Germinal center (tissue), 1 donor: Measurements from ENCODE around the gene BRAF.
"Not testable (repeated sequence)": the region's sequence is repeated elsewhere in the genome, so short reads cannot be mapped to it uniquely, and the experiment has no call there.

Source experiments
- DNase-seq: peaks from one replicate; pipeline ENCODE4 v3.0.0; 2012; ENCODE audit warnings: mixed read lengths, low spot score

Gene BRAF

DNA sequence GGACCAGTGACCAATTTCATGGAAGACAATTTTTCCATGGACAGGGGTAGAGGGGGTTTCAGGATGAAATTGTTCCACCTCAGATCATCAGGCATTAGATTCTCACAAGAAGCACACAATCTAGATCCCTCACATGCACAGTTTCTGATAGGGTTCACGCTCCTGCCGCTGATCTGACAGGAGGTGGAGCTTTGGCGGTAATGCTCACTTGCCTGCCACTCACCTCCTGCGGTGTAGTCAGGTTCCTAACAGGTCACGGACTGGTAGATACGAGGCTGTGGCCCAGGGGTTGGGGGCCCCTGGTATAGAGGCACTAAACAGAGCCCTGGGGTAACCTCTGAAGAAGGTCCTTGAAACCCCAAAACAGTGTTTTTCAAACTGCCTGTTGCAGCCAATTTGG, 6.5 kb downstream of the BRAF start:
- no peak for DNase-seq

DNA sequence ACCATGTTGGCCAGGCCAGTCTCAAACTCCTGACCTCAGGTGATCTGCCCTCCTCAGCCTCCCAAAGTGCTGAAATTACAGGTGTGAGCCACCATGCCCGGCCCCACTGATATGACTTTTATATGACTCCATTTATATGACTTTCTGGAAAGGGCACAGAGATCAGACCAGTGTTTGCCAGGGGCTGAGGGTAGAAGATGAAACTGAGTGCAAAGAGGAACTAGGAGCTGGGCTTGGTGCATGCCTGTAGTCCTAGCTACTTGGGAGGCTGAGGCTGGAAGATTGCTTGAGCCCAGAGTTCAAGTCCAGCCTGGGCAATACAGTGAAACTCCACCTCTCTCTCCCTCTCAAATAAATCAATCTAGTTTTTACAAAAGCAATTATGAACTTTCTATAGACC, 7.5 kb downstream of the BRAF start:
- no peak for DNase-seq

DNA sequence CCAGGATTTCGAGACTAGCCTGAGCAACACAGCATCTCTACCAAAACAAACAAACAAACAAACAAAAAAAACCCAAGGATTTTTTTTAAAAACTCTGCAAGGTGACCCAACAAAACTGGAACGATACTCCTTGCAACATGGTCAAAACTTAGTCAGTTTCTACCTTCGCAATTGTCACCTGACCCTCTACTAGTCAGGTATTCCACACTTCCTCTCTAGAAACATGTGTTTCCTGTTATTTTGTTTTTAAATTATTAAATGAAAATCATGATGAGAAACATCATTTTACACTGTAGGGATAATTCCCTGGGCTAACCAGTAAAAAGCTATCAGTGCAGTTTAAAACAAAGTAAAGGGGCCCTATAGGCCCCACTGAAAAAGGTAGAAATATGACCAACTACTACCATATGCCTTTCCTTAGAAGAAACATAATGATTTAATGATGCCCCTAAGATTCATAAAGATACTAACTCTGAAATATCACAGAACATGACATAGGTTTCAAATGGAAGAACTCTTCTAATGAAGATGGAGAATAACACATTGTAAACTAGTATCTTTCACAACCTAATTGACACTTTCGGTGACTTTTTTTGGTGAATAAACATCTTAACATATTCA, 8.7 kb downstream of the BRAF start:
- DNase-seq: no peak

DNA sequence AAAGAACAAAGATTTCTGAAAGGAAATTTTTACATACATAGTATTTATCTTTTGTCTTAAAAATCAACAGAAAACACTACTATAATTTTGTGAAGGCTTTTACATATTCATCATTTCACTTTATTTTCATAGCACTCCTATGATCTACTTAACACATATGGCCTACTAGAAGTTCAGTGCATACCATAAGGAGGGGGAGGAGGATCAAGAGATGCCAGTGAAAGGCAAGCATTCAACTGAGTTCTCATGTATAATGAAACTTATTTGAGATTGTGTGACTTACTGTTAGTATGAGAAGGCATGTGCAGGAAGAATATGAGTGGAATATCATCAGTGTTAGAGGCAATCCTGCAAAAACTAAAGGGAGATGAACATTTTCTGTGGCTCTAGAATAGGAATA, 10.6 kb downstream of the BRAF start:
- no peak for DNase-seq

DNA sequence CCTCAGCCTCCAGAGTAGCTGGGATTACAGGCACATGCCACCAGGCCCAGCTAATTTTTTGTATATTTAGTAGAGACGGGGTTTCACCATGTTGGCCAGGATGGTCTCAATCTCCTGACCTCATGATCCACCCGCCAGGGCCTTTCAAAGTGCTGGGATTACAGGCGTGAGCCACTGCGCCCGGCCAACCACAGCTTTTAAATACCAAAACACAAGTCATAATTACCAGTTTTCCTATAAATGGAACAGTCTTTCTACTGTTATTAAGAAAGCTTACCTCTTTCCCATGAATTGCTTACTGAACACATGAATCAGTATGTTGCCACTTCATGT, 11.2 kb downstream of the BRAF start:
- DNase-seq: not testable (repeated sequence)

DNA sequence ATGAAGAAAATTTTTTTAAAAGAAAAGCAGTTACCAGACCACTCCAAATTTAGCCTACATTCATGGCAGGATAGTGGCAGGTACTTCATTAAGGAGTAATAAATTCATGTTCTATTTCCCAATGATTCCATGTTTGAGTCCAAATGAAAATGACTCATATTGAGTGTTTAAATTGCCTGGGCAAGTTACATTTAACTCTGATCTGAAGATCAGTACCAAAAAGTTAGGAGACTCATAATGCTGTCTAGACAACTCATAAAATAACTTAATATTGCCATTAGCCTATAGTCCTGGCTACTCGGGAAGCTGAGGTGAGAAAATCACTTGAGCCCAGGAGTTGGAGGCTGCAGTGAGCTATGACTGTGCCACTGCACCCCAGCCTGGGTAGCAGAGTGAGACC, 13.0 kb downstream of the BRAF start:
- no peak for DNase-seq

DNA sequence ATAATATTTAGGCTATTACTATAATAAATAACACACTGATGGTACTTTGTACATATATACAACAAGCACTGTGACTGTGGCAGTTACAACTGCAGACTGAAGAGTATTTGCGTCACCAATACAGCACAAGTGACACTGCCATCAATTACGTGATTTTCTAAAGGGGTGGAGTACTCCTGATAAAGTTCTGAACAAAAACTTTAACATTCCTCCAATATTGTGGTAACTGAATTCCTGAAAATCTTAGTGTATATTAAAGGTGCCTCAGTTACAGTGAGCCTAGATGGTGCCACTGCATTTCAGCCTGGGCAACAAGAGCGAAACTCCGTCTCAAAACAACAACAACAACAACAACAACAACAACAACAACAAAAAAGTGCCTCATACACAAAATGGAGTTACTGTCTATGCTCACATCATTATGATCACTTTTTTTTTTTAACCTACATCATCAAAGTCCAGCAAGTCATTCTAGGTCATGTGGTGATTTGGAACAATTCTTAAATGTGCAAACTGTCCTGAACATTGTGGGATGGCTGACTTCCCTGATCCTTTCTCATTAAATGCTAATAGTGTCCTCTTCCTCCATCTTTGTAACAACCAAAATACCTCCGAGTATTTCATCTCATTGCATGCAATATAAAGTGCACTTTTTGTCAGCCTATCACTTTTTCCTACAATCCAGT, 15.1 kb downstream of the BRAF start:
- DNase-seq: no peak

DNA sequence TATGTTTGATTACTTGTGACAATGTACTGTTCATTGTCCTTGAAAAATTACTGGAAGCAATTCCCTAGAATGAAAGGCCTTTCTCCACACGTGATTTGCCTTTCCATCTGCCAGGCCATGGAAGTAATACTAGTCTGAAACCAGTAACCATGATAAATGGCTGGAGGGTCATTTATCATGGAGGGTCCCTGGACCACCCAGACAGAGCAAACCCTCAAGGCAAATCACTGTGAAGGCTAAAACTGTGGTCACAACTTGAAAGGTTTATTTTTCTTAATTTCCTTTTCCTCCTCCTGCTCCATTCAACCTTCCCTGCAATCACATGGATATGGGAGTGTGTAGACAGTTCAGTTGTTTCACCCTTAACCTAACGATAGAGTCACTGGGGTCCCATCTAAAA, 16.4 kb downstream of the BRAF start:
- DNase-seq: no peak

DNA sequence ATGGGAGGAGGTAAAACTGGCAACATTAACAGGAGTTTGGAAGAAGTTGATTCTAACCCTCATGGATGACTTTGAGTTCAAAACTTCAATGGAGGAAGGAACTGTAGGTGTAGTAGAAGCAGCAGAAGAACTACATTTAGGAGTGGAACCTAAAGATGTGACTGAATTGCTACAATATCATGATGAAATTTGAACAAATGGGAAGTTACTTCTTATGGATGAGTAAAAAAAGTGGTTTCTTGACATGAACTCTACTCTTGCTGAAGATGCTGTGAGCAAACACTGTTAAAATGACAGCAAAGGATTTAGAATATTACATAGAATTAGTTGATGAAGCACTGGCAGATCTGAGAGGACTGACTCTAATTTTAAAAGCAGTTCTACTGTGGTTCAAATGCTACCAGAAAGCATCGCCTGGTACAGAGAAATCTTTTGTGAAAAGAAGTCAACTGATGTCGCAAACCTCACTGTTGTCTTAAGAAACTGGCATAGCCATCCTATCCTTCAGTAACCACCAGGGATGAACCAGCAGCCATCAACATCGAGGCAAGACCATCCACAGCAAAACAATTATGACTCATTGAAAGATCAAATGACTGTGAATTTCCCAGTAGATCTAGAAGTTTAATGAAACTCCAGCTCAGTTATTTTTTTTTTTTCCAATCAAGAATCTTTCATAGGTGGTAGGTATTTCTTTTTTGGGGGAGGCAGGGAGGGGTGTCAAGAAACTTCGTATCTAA, 20.8 kb downstream of the BRAF start:
- DNase-seq: no peak

DNA sequence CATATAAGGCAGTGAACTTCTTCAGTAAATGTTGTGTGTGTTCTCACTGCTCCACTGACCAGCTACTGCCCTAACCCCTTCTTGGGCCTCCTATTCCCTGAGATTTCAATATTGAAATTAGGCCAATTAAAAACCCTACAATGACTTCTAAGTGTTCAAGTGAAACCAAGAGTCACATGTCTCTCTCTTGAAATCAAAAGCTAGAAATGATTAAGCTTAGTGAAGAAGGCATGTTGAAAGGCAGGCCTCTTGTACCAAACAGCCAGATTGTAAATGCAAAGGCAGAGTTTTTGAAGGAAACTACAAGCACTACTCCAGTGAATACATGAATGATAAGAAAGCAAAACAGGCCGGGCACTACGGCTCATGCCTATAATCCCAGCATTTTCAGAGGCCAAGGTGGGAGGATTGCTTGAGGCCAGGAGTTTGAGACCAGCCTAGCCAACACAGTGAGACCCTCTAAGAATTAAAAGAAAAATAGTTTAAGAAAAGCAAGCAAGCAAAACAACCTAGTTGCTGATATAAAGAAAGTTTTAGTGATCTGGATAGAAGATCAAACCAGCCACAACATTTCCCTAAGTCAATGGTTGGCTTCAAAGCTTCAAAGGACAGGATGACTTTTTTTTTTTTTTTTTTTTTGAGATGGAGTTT, 22.3 kb downstream of the BRAF start:
- DNase-seq: no peak

DNA sequence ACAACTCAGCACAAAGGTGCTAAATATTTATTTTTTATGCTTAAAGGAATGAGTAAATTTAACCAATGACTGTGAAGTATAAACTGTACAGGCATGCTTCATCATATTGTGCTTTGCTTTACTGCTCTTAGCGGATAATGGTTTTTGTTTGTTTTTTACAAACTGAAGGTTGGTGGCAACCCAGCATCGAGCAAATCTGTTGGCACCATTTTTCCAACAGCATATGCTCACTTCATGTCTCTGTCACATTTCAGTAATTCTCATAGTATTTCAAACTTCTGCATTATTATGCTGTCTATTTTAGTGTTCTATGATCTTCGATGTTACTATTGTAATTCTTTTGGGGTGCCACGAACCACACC, 22.8 kb downstream of the BRAF start:
- DNase-seq: no peak

DNA sequence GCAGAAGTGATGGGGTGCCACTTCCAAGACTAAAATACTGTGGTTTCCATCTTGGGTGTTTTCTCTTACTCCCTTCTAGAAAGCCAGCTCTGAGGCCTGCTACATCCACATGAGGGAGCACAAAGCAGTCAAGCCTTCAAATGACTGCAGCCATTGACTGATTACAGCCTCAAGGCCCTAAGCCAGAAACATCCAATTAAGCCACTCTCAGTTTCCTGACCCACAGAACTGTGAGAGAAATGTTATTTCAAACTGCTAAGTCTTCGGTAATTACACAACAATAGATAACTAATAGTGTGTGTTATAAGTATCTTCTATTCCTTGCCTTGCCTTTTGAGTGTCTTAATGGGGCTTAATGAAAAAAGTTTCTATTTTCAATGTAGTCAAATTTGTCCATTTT, 24.8 kb downstream of the BRAF start:
- DNase-seq: no peak

DNA sequence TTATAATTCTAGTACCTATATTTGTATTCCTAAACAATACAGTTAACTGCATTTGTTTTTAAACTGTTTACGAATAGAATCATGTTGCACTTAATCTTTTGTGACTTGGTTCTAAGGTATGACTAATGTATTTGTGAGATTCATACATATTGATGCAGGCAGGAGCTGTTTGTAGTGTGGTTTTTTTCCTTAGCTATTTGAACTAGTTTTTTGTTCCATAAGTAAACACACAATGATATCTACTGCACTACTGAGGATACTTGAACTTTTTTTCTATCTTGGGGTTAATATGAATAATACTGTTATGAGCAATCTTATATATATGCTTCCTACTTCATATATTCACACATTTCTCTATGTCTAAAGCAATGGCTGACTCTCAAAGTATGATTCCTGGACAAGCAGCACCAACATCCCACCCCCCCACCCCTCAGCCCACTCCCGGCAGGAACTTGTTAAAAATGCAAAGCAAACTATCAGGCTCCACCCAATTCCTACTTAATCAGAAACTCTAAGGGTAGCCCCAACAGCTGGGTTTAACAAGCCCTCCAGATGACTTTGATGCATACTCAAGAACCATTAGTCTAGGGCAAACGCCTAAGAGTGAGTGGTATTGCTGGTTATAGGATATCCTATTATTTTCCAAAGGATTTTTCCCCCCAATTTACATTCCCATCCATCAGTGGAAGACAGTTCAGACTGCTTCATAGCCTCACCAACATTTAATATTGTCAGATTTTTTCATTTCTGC, 25.8 kb downstream of the BRAF start:
- DNase-seq: no peak

DNA sequence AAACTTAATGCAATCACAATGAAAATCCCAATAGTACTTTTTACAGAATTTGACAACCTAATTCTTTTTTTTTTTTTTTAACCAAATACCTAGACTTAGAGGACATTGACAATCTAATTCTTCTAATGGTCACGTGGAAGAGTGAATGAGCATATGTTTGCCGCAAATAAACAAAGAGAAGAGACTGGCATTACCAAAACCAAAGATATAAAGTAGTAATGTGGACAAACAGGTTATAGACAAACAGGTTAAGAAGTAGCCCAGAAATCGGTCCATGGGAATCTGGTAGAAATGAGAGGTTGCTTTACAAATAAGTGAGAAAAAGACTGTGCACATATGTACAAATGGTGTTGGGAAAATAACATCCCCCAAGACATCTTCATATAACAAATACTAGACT, 27.7 kb downstream of the BRAF start:
- DNase-seq: no peak

DNA sequence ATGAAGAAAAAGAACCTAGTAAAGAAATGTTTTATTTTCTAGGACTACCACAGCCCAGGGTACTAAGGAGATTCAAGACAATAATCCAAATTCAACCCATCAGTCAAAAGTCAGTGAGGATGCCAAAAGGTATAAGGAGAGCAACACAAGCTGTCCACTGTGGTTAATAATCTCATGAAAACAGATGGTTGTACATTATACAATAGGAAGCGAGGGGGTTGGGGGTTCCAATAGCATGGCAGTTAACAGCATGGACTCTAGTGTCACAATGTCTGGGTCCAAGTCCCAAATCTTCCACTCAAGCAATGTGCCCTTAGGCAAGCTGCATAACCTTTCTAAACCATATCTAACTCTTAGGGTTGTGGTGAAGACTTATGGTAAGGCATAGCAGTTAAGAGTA, 35.1 kb downstream of the BRAF start:
- DNase-seq: no peak

DNA sequence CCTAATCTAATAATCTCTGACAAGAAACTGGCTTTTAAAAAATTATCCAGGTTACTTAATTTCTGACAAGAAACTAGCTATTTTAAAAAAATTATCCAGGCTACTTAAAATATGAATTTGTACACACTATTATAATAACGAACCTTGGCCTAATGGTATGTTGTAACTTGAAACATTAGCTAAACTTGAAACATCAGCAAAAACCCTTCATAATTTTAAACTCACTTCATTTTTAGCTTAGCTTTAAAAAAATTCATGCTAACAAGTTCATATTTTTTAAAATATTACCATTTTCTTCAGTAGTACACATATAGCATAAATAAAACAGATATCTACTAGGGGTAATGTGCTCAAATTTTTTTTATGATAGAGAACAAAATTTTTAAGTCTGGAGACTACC, 35.6 kb downstream of the BRAF start:
- DNase-seq: no peak

DNA sequence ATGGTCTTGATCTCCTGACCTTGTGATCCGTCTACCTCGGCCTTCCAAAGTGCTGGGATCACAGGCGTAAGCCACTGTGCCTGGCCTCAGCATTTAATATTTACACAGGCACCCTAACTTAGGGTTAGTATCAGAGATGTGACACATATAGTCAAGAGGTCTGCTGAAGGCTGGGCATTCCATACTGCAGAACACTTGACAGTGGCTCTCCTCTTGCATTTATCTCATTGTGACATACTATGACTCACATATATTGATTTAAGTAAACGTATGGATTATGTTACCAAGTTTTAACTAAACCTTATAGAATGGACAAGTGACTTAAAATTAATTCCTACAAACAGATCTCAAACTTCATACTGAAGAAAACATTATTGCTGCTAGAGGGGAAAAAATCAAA, 36.6 kb downstream of the BRAF start:
- DNase-seq: no peak

DNA sequence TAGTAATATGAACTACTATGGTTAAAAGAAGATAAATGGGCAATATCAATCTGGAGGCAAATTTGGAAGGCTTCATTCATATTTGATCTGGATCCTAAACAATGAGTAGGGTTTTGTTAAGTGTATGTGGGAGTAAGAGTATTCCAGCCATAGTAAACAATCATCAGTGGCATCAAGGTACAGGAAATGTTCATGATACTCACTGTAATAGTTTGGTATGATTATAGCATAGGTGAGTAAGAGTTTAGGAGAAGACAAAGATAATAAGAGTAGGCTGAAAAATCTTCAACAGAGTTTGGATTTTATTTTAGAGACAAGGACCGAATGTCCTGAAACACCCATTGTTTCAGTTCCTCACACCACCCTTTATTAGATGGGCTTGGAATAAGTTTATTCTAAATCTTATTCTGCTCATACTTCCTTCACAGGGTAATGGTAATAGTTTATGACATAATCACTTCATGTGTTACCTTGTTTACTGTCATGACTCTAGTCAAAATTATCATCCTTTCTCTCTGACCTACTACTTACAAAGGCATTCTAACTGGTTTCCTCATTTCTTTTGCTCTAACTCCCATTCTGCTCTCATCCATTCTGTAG, 38.9 kb downstream of the BRAF start:
- DNase-seq: no peak

DNA sequence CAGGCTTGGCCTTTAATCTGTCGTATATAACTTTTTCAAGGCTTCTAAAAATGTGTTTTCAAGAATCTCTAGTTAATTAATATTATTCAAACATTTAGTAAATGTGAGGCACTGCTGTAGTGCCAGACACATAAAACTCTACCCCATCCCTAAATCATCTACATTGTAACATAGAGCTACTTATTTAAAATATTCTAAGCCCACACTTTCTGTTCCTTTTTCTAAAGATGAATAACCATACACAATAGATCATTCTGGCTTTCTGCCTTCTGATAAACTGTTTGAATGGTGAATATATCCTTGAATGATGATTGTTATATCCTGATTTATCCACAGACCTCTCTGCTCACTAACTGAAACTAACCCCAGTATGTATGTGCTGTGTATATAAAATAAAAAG, 41.4 kb downstream of the BRAF start:
- DNase-seq: no peak

DNA sequence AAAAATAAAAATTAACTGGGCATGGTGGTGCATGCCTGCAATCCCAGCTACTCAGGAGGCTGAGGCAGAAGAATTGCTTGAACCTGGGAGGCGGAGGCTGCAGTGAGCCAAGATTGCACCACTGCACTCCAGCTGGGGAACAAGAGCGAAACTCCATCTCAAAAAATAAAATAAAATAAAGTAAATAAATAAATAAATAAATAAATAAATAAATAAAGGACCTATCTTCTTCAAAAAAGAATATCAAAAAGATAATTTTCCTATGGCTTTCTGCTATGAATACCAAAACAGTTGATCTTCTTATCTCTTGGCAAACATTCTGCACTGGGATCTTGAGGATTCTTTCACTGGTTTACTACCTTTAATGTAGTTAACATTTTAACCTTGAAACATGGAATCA, 41.9 kb downstream of the BRAF start:
- not testable (repeated sequence) for DNase-seq

DNA sequence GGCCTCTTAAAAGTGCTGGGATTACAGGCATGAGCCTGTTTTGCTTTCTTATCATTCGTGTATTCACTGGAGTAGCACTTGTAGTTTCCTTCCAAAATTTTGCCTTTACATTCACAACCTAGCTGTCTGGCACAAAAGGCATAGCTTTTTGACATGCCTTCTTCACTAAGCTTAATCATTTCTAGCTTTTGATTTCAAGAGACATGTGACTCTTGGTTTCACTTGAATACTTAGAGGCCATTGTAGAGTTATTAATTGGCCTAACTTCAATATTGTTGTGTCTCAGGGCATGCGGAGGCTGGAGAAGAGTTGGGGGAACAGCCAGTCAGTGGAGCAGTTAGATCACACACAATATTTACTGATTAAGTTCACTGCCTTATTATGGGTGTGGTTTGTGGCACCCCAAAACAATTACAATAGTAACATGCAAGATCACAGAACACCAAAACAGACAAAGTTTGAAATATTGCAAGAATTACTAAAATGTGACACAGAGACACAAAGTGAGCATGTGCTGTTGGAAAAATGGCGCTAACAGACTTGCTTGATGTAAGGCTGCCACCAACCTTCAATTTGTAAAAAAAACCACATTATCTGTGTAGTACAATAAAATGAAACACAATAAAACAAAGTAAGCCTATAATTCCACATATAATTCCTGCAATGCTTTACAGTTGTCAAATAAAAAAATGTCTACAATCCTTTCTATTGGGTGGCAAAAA, 43.1 kb downstream of the BRAF start:
- DNase-seq: no peak

DNA sequence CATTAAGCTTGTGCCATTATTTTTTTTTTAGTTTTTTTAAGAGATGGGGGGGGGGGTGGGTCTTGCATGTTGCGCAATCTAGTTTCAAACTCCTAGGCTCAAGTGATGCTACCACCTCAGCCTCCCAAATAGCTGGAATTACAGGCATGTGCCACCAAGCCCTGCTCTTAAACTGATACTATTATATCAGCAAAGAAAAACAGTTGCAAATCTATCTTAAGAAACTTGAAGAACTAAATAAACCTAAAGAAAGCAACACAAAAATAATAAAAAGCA, 47.5 kb downstream of the BRAF start:
- no peak for DNase-seq
